ENCODE results near the gene DISP2.

GRCh38 chr15:40399370-40399769 lies 41.4 kb downstream of the DISP2 start:
- TF ChIP-seq SP1 (IDR thresholded peaks at IDR 0.05) = no peak
- no peak for TF ChIP-seq BHLHE40 (IDR thresholded peaks at IDR 0.05; ENCODE audit: borderline replicate concordance)
- TF ChIP-seq HDGF (IDR thresholded peaks at IDR 0.05; ENCODE audit: borderline replicate concordance) = no peak
- TF ChIP-seq SUZ12 (IDR thresholded peaks at IDR 0.05) = no peak
- TF ChIP-seq CTBP1 (IDR thresholded peaks at IDR 0.05; ENCODE audit: borderline replicate concordance) = no peak
- no peak for TF ChIP-seq PKNOX1 (IDR thresholded peaks at IDR 0.05)
- TF ChIP-seq FOXM1 (IDR thresholded peaks at IDR 0.05; ENCODE audit: borderline replicate concordance) = no peak
- no peak for TF ChIP-seq ZNF384 (IDR thresholded peaks at IDR 0.05)
- TF ChIP-seq ARNT (IDR thresholded peaks at IDR 0.05) = no peak
